ENCODE data around the gene HSPA12B. TPM values are rescaled to one million over a fixed set of nuclear protein-coding genes. Genes with fewer than 3 reads are reported as not detected.

Gene HSPA12B
- total and polyA plus RNA-seq, 2 of the 4 experiments (the other 2 are of a cell fraction), result not detected

DNA sequence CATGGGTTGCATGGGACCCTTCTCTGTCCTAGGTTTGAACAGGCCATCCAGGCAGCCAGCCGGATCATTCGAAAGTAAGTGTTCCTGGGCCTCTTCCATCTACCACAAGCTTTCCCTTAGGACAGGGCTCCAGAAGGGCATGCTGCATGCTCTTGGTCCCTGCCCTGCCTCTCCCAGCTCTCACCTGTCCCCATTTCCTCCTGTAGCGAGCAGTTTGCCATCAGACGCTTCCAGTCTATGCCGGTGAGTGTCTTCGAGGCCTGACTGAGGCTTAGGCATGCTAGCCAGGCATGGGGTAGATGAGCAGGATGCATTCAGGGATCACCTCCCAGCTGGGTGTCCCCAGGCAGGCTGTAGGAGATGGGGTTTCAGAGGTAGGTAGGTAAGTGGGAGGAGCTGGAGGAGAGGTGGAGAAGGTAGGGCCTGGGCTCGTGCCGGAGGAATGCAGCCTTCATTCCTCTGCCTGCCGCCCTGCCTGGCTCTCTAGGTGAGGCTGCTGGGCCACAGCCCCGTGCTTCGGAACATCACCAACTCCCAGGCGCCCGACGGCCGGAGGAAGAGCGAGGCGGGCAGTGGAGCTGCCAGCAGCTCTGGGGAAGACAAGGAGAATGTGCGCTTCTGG, 67.9 kb downstream of the HSPA12B start:
- dilution Hi-C loops (cut with HindIII; ENCODE audit: low sequenced_read_pairs, unreplicated experiment) (no loop called here), intact Hi-C loops (cut with micrococcal nuclease) (no loop called here), in situ Hi-C loops (cut with MboI; ENCODE audit: low sequenced_read_pairs) (no loop called here)
- no peaks in the 10 kb centered on the region for H4K20me1 ChIP-seq (ENCODE audit: insufficient read depth, low read length)
- H3K27me3 ChIP-seq (ENCODE audit: control insufficient read depth, insufficient read depth, low read length), result no peaks in the 10 kb centered on the region
- H4K5ac ChIP-seq (ENCODE audit: low read depth, low read length), result no peak overlapping the region
- 94% methylated on average over 8 of the region's 18 CpGs; no CpG with 5 or more reads in 1 of the 2 experiments for WGBS, 2 experiments (ENCODE audit: extremely low coverage in 2 of 2, insufficient read length in 1 of 2)
- peaks cover 28% of the 10 kb centered on the region for H3K4me1 ChIP-seq (ENCODE audit: control insufficient read depth, insufficient read depth, low read length)
- H3K9me1 ChIP-seq (ENCODE audit: insufficient read depth, low read length), result peaks cover 29% of the 10 kb centered on the region
- POLR2A ChIA-PET (ENCODE audit: unreplicated experiment), result interaction anchor here (0.5 kb wide), 1 partner anchor 92 kb away, joined by 9 read pairs; no protein-coding TSS in a partner anchor
- no peak overlapping the region for H3K9ac ChIP-seq (ENCODE audit: low read depth, low read length)
- H3K79me1 ChIP-seq (ENCODE audit: low read depth in 1 of 2, low read length in 2 of 2), result peaks cover 43 to 91% of the 10 kb centered on the region in 2 experiments
- H2BK20ac ChIP-seq (ENCODE audit: low read depth, low read length), result peak overlapping the region; percentile 28; the same call in 1 of the 2 replicates
- no peak overlapping the region for H3K23ac ChIP-seq (ENCODE audit: low read depth, low read length)
- no peak overlapping the region for H2BK15ac ChIP-seq (ENCODE audit: low read depth, low read length)
- H3K4ac ChIP-seq (ENCODE audit: low read depth, low read length), result peak overlapping the region; percentile 52; the same call in 1 of the 2 replicates
- H4K91ac ChIP-seq (ENCODE audit: insufficient read depth, low read depth, low read length), result no peak overlapping the region; the same call in 1 of the 2 replicates
- ATAC-seq (ENCODE audit: low read depth) (no peak), DNase-seq (no peak)
- H2AK9ac ChIP-seq (replicated peaks; ENCODE audit: low read depth, low read length, poor library complexity), result peak overlapping the region; percentile 94
- H4K8ac ChIP-seq (ENCODE audit: low read depth in 2 of 2, low read length in 2 of 2), result peak overlapping the region in 1 of 2 experiments; percentile 22; a peak in 1 of 4 replicates
- H3K4me2 ChIP-seq (ENCODE audit: low read depth, low read length), result no peak overlapping the region
- no peak overlapping the region for H3K56ac ChIP-seq (ENCODE audit: extremely low read depth, insufficient read depth, low read length)
- H3K18ac ChIP-seq (ENCODE audit: low read depth, low read length), result no peak overlapping the region
- H3K4me3 ChIP-seq (ENCODE audit: insufficient read depth, low read depth, low read length), result no peak overlapping the region
- CTCF ChIA-PET, result no interaction called here
- 0 out of 2 replicates have a peak overlapping the region, but pooled peaks have one; percentile 22 for H3K14ac ChIP-seq (replicated peaks; ENCODE audit: low read depth, low read length)
- no TSS peak for BruUV-seq (replicated peaks)
- H3K27ac ChIP-seq (ENCODE audit: insufficient read depth, low read length), result peak overlapping the region; percentile 13; the same call in 1 of the 2 replicates
- peak overlapping the region; percentile 79 for H2AK5ac ChIP-seq (ENCODE audit: low read depth, low read length)
- peak overlapping the region; percentile 33 for H2AFZ ChIP-seq (replicated peaks; ENCODE audit: low read length, poor library complexity)
- H3K36me3 ChIP-seq (ENCODE audit: control insufficient read depth, insufficient read depth, low read length), result peaks cover 63% of the 10 kb centered on the region
- no peak overlapping the region for H2BK120ac ChIP-seq (ENCODE audit: low read depth, low read length)
- H2BK5ac ChIP-seq (ENCODE audit: low read depth, low read length, poor library complexity, severe bottlenecking), result no peak overlapping the region
- no peaks in the 10 kb centered on the region for H3K9me3 ChIP-seq (ENCODE audit: control insufficient read depth, insufficient read depth, low read length)
- TF ChIP-seq MAZ (IDR thresholded peaks at IDR 0.05; ENCODE audit: borderline replicate concordance, low read depth, low read length), result no peak
- TF ChIP-seq, protein P1, sequence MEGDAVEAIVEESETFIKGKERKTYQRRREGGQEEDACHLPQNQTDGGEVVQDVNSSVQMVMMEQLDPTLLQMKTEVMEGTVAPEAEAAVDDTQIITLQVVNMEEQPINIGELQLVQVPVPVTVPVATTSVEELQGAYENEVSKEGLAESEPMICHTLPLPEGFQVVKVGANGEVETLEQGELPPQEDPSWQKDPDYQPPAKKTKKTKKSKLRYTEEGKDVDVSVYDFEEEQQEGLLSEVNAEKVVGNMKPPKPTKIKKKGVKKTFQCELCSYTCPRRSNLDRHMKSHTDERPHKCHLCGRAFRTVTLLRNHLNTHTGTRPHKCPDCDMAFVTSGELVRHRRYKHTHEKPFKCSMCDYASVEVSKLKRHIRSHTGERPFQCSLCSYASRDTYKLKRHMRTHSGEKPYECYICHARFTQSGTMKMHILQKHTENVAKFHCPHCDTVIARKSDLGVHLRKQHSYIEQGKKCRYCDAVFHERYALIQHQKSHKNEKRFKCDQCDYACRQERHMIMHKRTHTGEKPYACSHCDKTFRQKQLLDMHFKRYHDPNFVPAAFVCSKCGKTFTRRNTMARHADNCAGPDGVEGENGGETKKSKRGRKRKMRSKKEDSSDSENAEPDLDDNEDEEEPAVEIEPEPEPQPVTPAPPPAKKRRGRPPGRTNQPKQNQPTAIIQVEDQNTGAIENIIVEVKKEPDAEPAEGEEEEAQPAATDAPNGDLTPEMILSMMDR (conservative IDR thresholded peaks at IDR 0.05; ENCODE audit: low read depth, low read length), result no peak
- no peak for TF ChIP-seq MXI1 (IDR thresholded peaks at IDR 0.05; ENCODE audit: borderline replicate concordance, low read depth, low read length)
- no peak for TF ChIP-seq NFE2L2 (IDR thresholded peaks at IDR 0.05; ENCODE audit: low read depth, low read length)
- no peak for TF ChIP-seq FOS (IDR thresholded peaks at IDR 0.05; ENCODE audit: low read depth, low read length)
- TF ChIP-seq, protein P2, sequence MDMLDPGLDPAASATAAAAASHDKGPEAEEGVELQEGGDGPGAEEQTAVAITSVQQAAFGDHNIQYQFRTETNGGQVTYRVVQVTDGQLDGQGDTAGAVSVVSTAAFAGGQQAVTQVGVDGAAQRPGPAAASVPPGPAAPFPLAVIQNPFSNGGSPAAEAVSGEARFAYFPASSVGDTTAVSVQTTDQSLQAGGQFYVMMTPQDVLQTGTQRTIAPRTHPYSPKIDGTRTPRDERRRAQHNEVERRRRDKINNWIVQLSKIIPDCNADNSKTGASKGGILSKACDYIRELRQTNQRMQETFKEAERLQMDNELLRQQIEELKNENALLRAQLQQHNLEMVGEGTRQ (IDR thresholded peaks at IDR 0.05; ENCODE audit: low read depth, low read length), result no peak
- no peak for TF ChIP-seq CHD1 (IDR thresholded peaks at IDR 0.05; ENCODE audit: low read depth, low read length)
- TF ChIP-seq, protein P3, sequence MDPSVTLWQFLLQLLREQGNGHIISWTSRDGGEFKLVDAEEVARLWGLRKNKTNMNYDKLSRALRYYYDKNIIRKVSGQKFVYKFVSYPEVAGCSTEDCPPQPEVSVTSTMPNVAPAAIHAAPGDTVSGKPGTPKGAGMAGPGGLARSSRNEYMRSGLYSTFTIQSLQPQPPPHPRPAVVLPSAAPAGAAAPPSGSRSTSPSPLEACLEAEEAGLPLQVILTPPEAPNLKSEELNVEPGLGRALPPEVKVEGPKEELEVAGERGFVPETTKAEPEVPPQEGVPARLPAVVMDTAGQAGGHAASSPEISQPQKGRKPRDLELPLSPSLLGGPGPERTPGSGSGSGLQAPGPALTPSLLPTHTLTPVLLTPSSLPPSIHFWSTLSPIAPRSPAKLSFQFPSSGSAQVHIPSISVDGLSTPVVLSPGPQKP (IDR thresholded peaks at IDR 0.05; ENCODE audit: borderline replicate concordance, low read depth, low read length), result no peak
- no peak for TF ChIP-seq RAD21 (IDR thresholded peaks at IDR 0.05; ENCODE audit: low read length)
- no peak for TF ChIP-seq BHLHE40 (IDR thresholded peaks at IDR 0.05; ENCODE audit: low read depth, low read length)
- TF ChIP-seq MAFK (IDR thresholded peaks at IDR 0.05; ENCODE audit: low read depth, low read length), result no peak
- TF ChIP-seq RFX5 (IDR thresholded peaks at IDR 0.05; ENCODE audit: low read depth, low read length), result no peak
- TF ChIP-seq CEBPB (IDR thresholded peaks at IDR 0.05; ENCODE audit: low read depth, low read length), result no peak
- no peak for TF ChIP-seq SMC3 (IDR thresholded peaks at IDR 0.05; ENCODE audit: low read depth, low read length)
- TF ChIP-seq POLR2A (IDR thresholded peaks at IDR 0.05; ENCODE audit: low read depth, low read length), result no peak

Data from IMR-90 (cell line).